Fibroblast of skin of left quadriceps (primary cell): Measurements from ENCODE around the gene DNAJB8.

Experiments
- DNase-seq, 2 experiments: peaks; one replicate each; pipeline ENCODE4 v3.0.0-alpha.2; 2013; ENCODE audit warnings: low read depth in 2 of 2

DNAJB8 gene

DNA sequence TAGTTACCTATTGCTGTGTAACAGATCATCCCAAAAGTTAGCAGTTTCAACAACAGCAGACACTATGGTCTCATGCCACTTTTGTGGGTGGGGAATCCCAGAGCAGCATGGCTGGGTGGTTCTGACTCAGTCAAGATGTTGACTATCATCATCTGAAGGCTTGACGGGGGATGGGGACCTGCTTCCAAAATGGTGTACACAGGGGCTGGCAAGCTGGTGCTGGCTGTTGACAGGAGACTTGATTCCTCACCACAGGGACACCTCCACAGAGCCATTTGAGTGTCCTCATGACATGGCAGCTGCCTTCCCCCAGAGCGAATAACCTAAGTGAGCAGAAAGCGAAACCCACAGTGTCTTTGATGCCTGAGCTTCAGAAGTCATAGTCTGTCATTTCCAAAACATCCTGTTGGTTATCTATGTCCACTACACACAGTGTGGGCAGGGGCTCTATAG lies 19.1 kb downstream of the DNAJB8 start:
- DNase-seq = no peak

DNA sequence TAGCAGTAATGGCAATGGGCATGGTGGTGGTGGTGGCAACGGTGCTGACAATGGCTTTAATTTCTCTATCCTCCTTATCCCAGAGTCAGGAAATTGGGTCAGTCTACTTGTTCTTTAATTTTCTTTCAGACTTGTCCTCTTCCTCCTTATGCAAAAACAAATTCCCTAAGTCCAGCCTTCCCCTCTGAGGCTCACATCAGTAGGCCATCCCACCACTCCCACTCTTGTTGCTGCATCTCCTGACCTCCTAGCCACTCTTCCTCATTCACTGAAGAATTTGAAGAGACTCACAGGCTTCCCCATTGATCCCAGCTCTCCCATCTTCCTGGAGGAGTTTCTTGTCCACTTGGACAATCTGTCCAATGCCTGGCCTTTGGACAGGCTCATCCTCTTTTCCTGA lies 19.9 kb downstream of the DNAJB8 start:
- DNase-seq = no peak

DNA sequence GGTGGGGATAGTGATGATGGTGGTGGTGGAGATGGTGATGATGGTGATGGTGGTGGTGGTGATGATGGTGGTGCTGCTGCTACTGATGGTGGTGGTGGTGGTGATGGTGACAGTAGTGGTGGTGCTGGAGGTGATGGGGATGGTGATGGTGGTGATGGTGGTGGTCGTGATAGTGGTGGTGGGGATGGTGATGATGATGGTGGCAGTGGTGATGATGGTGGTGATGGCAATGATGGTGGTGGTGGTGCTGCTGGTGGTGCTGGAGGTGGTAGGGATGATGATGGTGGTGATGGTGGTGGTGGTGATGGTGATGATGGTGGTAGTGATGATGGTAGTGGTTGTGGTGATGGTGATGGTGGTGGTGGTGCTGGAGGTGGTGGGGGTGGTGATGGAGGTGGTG lies 21.3 kb downstream of the DNAJB8 start:
- no peak for DNase-seq

DNA sequence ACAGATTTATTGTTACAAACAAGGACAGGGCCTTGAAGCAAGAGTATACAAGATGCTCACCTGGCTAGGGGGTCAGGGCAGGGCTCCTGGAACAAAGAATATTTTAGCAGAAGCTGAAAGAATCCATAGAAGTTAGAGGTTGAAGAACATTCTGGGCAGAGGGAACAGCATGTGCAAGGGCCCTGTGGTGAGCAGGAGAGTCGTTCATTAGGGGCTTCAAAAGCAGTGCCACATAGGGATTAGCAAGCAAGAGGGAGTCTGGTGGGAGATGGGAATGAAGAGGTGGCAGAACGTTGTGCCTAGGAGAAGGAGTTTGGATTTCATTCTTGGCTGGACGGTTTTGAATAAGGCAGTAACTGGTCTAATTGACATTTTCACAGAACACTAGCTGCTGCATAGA lies 22.9 kb downstream of the DNAJB8 start:
- no peak for DNase-seq

- no peak for DNase-seq
These were observed 23.7 kb downstream of the DNAJB8 start for GRCh38 chr3:128442949-128443348.

GRCh38 chr3:128442070-128442469 lies 24.6 kb downstream of the DNAJB8 start:
- no peak for DNase-seq

DNA sequence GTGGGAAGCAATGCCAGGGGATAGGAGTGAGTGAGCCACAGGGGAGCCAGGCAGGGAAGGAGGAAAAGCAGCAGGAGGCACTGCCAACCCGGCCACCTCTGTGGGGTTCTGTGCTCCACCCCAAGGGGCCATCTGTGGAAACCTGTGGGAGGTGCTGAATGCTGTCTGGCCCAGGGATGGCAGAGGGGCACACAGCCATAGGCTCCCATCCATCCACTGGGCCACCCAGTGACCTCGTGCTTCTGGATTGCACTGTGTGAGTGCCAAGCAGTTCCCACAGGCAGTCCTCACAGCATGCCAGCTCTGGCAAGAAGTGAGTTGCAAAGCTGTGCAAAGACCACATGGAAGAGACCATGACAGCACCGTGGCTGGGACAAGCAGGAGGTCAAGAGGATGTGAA lies 27.5 kb downstream of the DNAJB8 start:
- DNase-seq = no peak

DNA sequence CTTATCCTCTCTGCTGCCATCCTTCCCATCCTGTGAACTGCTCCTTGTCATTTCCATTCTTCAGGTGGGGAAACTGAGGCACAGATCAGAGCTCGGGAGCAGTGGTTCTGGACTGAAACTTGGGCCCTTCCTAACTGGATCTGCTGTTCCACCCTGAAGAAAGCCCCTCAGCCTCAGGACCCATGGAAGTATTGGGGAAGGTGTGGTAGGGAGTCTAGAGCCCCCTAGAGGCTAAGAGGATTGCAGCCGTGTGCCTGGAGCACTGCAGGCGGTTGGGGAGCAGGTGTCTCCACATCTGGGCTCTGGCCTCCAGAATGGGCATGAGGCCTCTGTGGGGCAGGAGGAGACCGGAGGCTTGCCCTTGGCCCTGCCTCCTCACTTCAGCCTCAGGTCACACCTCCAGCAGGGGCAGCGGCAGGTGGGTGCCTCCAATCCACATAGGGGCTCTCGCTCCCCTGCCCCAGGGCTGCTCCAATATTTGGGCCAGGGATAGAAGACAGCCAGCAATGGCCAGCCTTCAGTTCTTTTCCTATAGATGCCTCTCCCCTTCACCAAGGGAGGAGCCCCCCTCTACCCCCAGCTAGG lies 28.1 kb downstream of the DNAJB8 start:
- DNase-seq = no peak

- DNase-seq = no peak
These were observed 30.5 kb downstream of the DNAJB8 start for GRCh38 chr3:128436214-128436613.

DNA sequence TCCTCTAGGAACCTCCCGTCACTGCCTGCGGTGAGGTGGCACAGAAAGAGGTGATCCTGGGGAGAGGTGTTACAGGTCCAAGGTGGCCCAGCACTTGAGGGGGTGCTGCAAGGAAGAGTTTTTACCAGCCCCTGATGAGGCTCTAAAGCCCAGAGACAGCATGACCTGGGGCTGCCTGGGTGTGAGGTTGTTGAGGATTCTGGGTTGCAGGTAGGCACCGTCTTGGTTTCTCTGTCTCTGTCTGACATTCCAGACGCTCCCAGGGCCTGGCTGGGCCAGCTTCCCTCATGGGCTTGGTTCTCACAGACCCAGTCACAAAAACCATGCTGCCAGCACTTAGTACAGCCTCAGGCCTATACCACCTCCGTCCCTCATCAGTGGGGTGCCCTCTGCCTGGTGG lies 31.1 kb downstream of the DNAJB8 start:
- no peak for DNase-seq

DNA sequence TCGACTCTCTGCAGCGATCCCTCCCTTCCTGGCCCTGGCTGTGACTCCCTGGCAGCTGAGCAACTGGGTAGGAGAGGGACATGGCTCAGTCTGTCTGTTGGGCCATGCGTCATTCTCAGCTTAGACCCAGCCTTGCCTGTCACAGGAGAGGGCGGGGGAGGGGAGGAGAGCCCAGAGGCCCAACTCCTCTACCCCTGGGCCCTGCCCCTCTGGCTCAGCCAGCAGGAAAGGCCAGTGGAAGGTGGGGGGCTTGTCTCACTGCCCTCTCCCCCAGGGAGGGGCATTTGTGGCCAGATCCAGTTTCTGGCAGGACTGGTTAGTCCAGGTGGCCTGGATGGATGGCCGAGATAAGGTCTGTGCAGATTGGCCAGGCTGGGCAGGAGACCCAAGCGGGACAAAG lies 31.6 kb downstream of the DNAJB8 start:
- DNase-seq = no peak

DNA sequence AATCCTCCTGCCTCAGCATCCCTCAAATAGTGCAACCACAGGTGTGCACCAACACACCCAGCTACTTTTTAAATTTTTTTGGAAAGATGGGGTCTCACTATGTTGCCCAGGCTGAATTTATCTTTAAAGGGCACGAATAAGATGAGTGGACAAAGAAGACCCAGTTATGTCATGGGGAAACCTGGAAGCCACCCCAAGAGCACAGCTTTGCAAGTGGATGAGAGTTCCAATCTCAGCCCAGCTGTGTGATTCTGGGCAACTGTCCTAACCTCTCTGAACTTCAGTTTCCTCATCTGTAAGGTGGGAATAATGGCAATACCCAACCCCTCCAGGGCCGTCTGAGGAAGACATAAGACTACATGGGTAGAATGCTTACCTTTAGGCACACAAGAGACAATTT lies 32.2 kb downstream of the DNAJB8 start:
- no peak for DNase-seq

DNA sequence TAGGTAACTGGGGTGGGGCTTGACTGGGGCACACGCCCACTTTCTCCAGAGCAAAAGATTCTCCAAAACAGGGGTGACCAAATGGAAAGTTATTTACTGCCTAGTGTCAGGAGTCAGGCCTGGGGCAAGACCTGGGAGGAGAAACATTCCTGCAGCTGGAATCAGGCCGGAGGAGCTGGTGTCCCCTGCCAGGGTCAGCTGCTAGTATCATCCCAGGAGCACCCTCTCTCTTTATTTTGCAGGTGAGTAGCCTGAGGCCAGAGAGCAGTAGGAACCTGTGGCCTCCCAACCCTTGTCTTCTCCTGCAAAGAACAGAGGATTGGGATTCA lies 32.9 kb downstream of the DNAJB8 start:
- DNase-seq = no peak

DNA sequence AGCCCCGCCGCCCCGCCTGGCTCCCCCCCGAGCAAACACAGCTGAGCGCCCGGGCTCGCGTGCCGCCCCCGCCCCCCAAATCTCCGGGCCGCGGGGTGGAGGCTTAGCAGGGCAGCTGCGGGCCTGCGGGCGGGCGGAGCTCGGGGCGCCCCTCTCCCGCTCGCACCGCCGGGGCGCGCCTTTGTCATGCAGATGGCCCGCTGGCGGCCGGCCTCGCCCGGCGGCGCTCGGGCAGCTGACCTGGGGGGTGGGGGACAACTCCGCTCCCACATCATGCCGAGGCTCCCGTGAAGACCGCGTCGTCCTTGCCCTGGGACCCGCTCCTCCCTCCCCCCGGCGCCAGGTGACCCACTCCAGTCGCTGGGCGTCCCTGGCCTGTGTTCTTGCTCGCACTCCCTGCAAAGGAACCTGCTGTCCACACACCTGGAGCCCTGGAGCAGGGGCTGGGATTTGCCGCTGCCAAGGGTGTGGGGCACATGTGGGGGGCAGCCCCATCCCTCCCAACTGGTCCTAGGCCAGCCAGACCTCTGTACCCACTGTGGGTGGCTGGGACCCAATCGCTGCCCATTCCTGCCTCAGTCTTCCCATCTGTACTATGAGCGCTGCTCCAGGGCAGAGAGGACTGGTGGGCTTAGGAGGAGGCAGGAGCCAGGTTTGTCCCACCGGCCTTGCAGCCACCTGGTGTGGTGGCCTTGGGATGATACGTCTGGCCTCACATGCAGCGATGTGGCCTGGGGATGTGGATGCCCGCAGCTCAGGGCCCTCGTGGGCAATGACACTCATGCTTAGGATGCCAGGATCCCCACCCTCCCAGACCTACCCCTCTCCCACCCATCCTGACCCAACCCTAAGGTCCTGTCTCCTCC lies 33.5 kb downstream of the DNAJB8 start:
- no peak for DNase-seq

GRCh38 chr3:128432301-128432970 lies 34.3 kb downstream of the DNAJB8 start:
- no peak for DNase-seq

DNA sequence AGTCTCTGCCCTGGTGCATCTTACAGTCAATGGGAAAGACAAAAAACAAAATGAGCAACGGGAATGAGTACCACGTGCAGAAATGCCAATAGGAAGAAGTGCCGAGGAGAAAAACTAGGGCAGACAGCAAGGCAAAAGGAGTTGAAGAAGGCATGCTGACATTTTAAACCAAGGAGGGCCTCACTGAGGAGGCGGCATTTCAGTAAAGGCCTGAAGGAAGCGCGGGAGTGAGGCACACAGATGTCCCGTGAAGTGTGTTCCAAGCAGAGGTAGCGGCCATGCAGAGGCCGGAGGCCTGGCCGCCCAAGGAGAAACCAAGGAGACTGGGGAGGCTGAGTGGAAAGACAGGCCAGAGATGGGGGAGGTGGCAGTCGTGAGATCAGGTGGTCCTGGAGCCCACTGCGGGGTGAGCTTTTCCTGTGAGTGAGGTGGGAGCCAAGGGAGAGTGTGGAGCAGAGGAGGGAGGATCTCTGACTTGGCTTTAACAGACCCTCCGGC lies 34.8 kb downstream of the DNAJB8 start:
- DNase-seq = no peak

DNA sequence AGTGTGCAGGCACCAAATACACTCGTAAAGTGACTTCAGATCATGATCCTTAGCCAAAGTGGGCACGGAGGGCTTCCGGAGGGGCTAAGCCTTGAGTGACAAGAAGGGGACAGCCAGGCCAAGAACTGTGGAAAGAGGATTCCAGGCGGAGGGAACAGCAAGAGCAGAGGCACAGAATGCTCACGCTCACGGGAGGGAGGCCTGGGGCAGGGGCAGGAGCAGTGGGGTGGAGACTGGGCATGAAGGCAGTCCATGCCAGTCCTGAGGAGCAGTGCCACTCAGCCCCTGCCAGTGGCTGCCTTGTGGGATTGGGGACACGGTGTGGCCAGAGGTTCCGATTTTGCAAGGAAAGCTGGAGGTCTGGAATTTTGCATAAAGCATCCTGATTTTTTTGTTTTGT lies 36.0 kb downstream of the DNAJB8 start:
- no peak for DNase-seq

DNA sequence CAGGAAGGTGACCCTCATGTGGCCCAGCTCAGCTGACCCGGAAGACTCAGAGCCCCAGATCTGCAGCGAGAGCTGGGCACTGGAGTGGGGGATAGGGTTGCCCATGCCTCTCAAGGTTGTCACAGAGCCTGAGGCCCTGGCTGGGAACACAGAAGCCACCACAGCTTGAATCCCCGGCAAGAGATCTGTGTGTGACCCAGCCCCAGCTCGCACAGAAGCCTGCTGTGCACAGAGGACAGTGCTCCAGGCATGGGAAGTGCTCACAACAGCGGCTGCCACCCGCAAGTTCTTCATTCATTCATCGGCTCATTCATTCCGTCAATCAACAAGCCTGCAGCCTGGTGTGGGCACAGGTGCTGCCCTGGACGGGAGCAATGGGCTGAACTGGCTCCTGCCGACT lies 36.4 kb downstream of the DNAJB8 start:
- DNase-seq = no peak

- no peak for DNase-seq
These were observed 36.9 kb downstream of the DNAJB8 start for GRCh38 chr3:128429751-128430150.

DNA sequence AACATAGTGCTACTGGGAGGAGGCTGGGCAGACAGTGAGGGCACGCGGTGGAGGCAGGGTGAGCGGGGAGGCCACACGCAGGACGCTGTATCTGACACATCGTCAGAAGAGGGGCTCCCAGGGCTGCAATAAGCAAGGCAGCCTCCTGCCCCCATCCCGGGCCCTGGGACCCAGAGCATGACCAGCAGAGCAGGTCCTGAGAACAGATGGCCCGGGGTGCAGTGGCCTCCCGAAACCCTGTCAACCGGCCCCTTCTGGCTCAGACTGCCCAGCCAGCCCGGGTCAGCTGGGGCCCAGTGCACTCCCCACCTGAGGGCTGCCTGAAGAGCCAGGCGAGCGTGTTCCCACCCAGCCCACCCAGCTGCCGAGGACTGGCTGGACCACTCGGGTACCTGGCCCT lies 37.4 kb downstream of the DNAJB8 start:
- no peak for DNase-seq

- DNase-seq = no peak
These were observed 38.5 kb downstream of the DNAJB8 start for GRCh38 chr3:128427872-128428822.
